ENCODE data around the gene CFL1. TPM values are rescaled to one million over a fixed set of nuclear protein-coding genes. Genes with fewer than 3 reads are reported as not detected.

CFL1 gene
- total and polyA plus RNA-seq, 2 donors (not counting 1 experiment from before 2014, with no cell fraction given): 680 to 1,603 TPM

DNA sequence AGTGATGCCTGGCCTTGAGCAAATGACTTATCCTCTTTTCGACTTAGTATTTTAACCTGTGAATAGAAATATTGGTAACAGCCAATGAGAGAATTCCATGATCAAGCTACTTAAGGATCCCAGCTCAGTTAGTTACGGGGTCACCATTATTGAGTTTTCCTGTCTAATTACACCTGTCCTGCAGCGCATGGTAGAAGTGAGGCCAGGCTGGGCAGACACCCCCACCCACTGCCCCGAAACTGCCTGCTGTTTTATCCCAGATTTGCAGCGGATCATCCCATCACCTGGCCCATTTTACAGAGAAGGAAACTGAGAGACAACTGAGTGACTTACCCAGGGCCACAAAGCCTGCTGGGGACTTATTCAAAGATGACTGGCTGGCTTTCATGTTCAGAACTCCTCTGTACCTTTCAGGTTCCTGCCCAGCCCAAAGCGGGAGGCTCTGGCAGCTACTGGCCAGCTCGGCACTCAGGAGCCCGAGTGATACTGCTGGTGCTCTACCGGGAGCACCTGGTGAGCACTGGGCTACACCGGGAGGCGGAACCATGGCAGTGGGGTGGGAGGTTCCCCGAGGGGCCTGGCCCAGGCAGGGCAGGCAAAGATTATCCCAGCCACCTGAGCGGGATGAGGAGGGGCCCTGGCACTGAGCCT lies 3.7 kb upstream of the CFL1 start:
- Histone ChIP-seq H3K9ac (ENCODE audit: insufficient read depth, low read length) (peak overlapping the region; percentile 94), H3K4me3 (replicated peaks in 1 of 4; ENCODE audit: control extremely low read depth in 1 of 4, insufficient read depth in 1 of 4, low read depth in 3 of 4, low read length in 4 of 4) (peak overlapping the region; percentile 90 to 99 (median 96)), H3K9me3 (ENCODE audit: control insufficient read depth, insufficient read depth, low read depth, low read length) (no peaks in the 10 kb centered on the region), H3K36me3 (ENCODE audit: control insufficient read depth, insufficient read depth, low read length) (peaks cover 38% of the 10 kb centered on the region), H2AFZ (ENCODE audit: low read length) (no peak overlapping the region), H3K4me1 (ENCODE audit: control insufficient read depth, extremely low read depth, insufficient read depth, low read length) (peaks cover 15% of the 10 kb centered on the region), H3K27ac (ENCODE audit: insufficient read depth, low read length) (peak overlapping the region; percentile 98), H4K20me1 (ENCODE audit: control insufficient read depth, extremely low read depth, insufficient read depth, low read length) (no peaks in the 10 kb centered on the region), H3K79me2 (ENCODE audit: control insufficient read depth, insufficient read depth, low read length) (peaks cover 45% of the 10 kb centered on the region), H3K27me3 (ENCODE audit: control insufficient read depth, insufficient read depth, low read length) (no peaks in the 10 kb centered on the region), H3K4me2 (ENCODE audit: extremely low read depth, insufficient read depth, low read length) (peak overlapping the region; percentile 73)
- no peak for DNase-seq (ENCODE audit: low read depth in 2 of 2)
- no peak for TF ChIP-seq EZH2 (IDR thresholded peaks at IDR 0.05; ENCODE audit: low read length, missing control alignments)
- TF ChIP-seq, protein P1, sequence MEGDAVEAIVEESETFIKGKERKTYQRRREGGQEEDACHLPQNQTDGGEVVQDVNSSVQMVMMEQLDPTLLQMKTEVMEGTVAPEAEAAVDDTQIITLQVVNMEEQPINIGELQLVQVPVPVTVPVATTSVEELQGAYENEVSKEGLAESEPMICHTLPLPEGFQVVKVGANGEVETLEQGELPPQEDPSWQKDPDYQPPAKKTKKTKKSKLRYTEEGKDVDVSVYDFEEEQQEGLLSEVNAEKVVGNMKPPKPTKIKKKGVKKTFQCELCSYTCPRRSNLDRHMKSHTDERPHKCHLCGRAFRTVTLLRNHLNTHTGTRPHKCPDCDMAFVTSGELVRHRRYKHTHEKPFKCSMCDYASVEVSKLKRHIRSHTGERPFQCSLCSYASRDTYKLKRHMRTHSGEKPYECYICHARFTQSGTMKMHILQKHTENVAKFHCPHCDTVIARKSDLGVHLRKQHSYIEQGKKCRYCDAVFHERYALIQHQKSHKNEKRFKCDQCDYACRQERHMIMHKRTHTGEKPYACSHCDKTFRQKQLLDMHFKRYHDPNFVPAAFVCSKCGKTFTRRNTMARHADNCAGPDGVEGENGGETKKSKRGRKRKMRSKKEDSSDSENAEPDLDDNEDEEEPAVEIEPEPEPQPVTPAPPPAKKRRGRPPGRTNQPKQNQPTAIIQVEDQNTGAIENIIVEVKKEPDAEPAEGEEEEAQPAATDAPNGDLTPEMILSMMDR (conservative IDR thresholded peaks at IDR 0.05 in 1 of 2, IDR thresholded peaks at IDR 0.05 in 1 of 2; ENCODE audit: low read depth in 1 of 2, low read length in 2 of 2): no peak

DNA sequence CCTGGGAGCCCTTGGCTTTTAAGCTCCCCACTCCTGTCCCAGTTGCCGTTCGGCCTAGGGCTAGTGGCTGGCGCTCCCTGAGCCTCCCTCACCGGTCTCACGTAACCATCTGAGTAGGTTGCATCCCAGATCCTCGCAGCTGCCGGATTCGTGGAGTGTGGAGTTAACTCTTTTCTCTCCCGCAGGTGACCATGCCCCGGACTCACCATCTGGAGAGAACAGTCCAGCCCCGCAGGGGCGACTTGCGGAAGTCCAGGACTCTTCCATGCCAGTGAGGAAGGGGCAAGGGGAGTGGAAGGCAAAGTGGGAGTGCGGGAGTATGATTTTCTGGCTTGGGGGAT lies 3.2 kb upstream of the CFL1 start:
- peak in 1 of 2 donors; percentile 12 for DNase-seq (ENCODE audit: low read depth in 2 of 2)
- H3K9ac ChIP-seq (ENCODE audit: insufficient read depth, low read length): peak overlapping the region; percentile 94
- H3K4me2 ChIP-seq (ENCODE audit: extremely low read depth, insufficient read depth, low read length): peak overlapping the region; percentile 73
- no peak for TF ChIP-seq EZH2 (IDR thresholded peaks at IDR 0.05; ENCODE audit: low read length, missing control alignments)
- TF ChIP-seq, protein P1 (conservative IDR thresholded peaks at IDR 0.05 in 1 of 2, IDR thresholded peaks at IDR 0.05 in 1 of 2; ENCODE audit: low read depth in 1 of 2, low read length in 2 of 2): no peak
- peaks cover 39% of the 10 kb centered on the region for H3K36me3 ChIP-seq (ENCODE audit: control insufficient read depth, insufficient read depth, low read length)
- no peak overlapping the region for H2AFZ ChIP-seq (ENCODE audit: low read length)
- peaks cover 51% of the 10 kb centered on the region for H3K79me2 ChIP-seq (ENCODE audit: control insufficient read depth, insufficient read depth, low read length)
- H4K20me1 ChIP-seq (ENCODE audit: control insufficient read depth, extremely low read depth, insufficient read depth, low read length): peaks cover 4% of the 10 kb centered on the region
- peaks cover 19% of the 10 kb centered on the region for H3K4me1 ChIP-seq (ENCODE audit: control insufficient read depth, extremely low read depth, insufficient read depth, low read length)
- peak overlapping the region; percentile 98 for H3K27ac ChIP-seq (ENCODE audit: insufficient read depth, low read length)
- no peaks in the 10 kb centered on the region for H3K9me3 ChIP-seq (ENCODE audit: control insufficient read depth, insufficient read depth, low read depth, low read length)
- H3K27me3 ChIP-seq (ENCODE audit: control insufficient read depth, insufficient read depth, low read length): no peaks in the 10 kb centered on the region
- peak overlapping the region; percentile 90 to 99 (median 96) for H3K4me3 ChIP-seq (replicated peaks in 1 of 4; ENCODE audit: control extremely low read depth in 1 of 4, insufficient read depth in 1 of 4, low read depth in 3 of 4, low read length in 4 of 4)

DNA sequence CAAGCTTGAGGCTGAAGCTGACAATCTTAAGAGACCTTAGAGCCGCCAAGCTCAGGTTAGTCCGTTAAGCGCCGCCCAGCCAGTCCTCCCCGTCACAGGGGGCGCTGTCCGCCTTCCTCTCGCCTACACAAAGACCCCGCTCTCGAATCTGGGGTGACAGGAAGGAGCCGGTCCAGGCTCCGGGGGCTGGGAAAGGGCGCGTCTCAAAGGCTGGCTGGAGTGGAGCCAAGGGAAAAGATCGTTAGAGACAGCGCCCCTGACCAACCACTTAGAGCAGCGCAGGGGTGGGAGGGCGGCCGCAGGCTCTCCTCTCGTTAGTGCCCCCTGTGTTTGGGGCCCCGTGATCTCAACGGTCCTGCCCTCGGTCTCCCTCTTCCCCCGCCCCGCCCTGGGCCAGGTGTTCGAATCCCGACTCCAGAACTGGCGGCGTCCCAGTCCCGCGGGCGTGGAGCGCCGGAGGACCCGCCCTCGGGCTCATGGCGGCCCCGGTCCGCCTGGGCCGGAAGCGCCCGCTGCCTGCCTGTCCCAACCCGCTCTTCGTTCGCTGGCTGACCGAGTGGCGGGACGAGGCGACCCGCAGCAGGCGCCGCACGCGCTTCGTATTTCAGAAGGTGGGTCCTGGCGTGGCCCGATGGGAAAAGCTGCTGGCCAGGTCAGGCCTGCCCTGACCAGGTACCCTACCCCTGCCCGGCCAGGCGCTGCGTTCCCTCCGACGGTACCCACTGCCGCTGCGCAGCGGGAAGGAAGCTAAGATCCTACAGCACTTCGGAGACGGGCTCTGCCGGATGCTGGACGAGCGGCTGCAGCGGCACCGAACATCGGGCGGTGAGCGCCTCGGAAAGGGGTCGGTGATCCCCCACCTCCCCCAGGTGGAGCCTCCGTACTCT lies 2.5 kb upstream of the CFL1 start, which contains the start of gene MUS81:
Gene MUS81, plus strand, starts transcription at position 156 of the 887 bp plus-strand sequence. Its CDS starts 321 bp downstream, at position 477.
- peak; percentile 98 to 99 for DNase-seq (ENCODE audit: low read depth in 2 of 2)
- Histone ChIP-seq H3K27ac (ENCODE audit: insufficient read depth, low read length) (peak within 1 kb of the TSS; percentile 98), H3K79me2 (ENCODE audit: control insufficient read depth, insufficient read depth, low read length) (peaks cover 57% of the 10 kb centered on the region), H3K4me1 (ENCODE audit: control insufficient read depth, extremely low read depth, insufficient read depth, low read length) (peaks cover 25% of the 10 kb centered on the region), H3K36me3 (ENCODE audit: control insufficient read depth, insufficient read depth, low read length) (peaks cover 44% of the 10 kb centered on the region), H3K4me2 (ENCODE audit: extremely low read depth, insufficient read depth, low read length) (peak within 1 kb of the TSS; percentile 98), H3K4me3 (replicated peaks in 1 of 4; ENCODE audit: control extremely low read depth in 1 of 4, insufficient read depth in 1 of 4, low read depth in 3 of 4, low read length in 4 of 4) (peak within 1 kb of the TSS; percentile 90 to 99 (median 96)), H3K9ac (ENCODE audit: insufficient read depth, low read length) (peak within 1 kb of the TSS; percentile 94), H2AFZ (ENCODE audit: low read length) (no peak within 1 kb of the TSS), H3K9me3 (ENCODE audit: control insufficient read depth, insufficient read depth, low read depth, low read length) (no peaks in the 10 kb centered on the region), H4K20me1 (ENCODE audit: control insufficient read depth, extremely low read depth, insufficient read depth, low read length) (peaks cover 6% of the 10 kb centered on the region), H3K27me3 (ENCODE audit: control insufficient read depth, insufficient read depth, low read length) (no peaks in the 10 kb centered on the region)
- TF ChIP-seq, protein P1 (conservative IDR thresholded peaks at IDR 0.05 in 1 of 2, IDR thresholded peaks at IDR 0.05 in 1 of 2; ENCODE audit: low read depth in 1 of 2, low read length in 2 of 2): peak; percentile 59 to 70
- TF ChIP-seq EZH2 (IDR thresholded peaks at IDR 0.05; ENCODE audit: low read length, missing control alignments): no peak
